HG03575 (cell line): ENCODE data around the gene KMT5B.

Experiments
- ATAC-seq: cut with Tn5 transposase; IDR thresholded peaks from one replicate; pipeline ENCODE4 v1.9.1; 2021; ENCODE audit not compliant: unreplicated experiment, insufficient number of reproducible peaks, low FRiP score; ENCODE audit errors: extremely low read depth

The KMT5B gene

DNA sequence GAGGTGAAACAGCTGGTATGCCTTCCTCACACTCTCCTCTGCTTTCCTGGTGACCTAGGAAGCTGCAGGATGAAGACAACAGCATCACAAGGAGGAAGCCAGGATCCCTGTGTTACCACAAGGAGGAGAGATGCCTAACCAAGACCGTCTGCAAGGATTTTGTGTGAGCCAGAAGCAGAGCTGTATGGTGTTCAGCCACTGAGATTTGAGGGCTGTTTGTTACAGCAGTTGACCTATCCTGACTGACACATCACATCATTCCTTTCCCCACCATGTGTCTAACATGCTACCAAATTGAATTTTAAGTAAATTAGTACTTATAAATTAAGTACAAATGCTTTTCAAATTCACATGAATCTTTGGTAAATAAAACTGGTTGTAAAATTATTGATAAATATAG, 83.0 kb downstream of the KMT5B start:
- ATAC-seq = no peak

DNA sequence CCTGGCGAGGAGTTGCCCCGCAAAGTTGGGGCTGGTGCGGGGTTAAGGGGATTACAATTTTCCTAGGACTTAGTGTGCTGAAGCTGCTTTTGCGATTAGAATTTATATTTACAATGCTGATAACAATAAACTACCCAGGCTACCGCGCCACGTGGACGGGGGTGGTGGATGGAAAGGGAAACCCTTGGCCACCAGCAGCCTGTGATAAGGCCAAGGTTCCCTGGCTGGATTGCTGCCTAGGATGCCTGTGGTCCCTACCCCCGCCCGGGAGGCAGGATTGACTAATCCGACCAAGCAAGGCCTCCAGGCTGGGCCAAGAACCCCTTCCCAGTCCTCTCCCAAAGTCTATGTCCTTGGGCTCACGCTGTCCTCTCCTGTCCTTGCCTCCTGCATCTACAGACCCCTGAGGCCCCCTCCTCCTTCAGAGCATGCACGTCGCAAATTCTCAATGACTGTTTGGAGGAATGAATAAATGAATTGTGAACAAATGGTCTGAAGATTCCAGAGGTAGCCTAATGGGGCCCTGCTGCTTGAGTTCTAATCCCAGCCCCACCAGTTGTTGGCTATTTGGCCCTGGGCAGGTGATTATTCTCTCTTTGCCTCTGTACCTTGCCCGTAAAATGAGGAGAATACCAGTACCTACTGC, 84.3 kb downstream of the KMT5B start:
- ATAC-seq = no peak

DNA sequence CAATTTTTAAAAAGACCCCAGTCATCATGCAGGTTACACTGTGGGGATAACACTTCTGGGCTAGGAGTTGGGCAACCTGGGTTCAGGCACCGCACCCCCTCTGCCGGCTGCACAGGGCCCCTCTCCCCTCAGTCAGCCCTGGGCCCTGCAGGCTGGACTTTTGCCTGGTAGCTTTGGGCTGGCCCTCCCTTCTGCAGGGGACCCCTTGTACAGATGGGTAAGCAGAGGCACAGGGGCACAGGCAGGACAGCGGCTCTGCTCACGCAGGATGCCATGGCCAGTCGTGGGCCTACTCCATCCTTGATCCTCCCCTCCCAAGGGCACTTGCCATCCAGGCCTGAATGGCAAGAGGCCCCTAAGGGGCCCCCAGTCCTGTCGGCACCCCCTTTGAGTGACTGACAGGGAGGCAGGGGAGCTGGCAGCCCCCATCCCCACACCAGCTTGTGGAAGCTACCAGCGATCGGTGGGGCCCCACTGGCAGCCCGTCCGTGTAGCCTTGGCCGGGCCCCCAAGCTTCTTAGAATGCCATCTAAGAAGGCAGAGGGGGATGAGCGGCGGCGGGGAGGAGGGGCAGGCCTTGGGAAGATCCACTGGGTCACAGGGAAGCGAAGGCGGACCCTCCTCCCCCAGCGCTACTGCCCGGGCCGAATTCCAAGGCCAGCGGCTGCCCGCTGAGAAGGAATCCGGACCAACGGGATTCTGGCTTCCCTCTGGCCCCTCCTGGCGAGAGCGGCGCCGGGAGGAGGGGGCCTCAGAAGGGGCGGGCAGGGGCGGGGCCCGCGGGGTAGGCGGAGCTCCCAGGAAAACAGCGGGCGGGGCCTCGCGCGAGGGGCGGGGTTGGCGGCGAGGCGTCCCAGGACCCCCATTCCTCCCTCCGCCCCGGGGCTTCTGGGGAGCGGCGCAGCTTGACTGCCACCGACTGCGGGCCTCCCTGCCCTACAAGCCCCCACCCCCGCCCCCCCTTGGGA, 85.1 kb downstream of the KMT5B start:
- no peak for ATAC-seq

DNA sequence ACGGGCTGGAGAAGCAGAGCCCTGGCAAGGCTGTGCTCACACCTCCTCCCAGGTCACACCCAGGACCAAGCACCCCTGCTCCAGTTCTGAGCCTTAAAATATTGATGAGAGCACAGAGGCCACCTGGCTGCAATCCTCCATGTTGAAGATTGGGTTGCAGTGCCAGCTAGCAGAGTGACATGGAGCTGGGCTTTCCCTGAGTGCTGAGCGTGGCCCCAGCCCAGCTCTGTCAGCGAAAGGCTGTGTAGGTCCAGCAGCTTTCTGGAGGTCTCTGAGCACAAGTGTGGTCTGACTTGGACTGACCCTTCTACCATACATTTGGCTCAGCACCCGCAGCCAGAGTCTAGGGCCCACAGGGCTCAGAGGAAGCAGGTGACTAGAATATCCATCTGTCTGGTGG, 87.9 kb downstream of the KMT5B start:
- no peak for ATAC-seq

DNA sequence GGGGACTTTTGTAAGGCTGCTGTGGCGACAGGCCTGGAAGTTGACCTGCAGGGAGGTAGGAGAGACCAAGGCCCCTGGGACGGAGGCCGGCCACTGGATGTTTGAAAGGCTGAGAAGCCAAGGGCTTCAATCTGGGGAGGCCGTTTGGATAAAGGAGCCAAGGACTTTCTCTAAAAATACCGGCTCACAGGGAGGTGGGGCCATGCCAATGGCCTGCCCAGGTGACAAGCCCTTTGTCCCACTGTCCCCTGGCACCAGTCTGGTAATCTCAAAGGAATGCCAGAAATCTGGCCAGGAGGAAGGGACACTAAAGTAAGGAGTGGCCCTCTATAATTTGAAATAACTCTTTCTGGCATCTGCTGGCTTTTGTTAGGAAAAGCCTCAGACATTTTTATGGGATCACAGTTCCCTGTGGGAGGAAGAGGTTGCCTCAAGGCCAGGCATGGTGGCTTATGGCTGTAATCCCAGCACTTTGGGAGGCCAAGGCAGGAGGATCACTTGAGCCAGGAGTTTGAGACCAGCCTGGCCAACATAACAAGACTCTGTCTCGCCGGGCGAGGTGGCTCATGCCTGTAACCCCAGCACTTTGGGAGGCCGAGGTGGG, 90.1 kb downstream of the KMT5B start:
- no peak for ATAC-seq

DNA sequence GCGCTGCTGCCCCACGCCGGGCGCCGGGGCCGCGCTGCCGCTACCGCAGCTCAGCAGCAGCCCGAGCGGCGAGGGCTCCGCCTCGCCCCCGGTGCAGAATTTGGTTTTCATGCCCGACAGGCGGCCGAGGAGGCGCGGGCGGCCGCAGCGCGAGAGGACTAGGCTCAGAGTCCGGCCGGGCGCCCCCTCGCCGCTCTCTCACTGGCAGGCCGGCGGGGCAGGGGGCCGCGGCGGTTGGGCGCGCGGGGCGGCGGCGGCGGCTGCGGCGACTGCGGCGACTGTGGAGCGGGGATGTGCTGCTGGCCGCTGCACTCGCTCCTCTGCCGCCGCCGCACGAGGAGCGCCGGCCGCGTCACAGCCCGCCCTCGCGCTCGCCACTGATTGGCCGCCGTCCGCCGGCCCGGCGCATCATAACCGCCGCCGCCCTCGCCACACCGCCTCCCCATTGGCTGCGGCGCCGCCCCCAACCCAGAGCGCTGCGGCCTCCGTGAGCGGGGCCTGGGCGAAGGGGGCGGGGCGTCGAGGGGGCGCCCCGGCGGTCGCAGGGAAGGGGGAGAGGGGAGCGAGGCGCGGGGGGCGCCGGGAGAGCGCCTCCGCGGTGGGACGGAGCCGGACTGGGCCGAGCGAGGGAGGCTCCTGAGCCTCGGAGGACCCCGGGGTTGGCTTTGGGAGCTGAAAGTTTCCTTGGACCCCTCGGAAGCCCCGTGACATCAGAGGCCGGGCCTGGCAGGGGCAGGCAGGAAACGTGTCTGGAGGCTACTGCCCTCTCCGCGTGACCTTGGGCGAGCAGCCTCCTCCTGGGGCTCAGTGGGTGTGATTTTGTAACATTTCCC, 91.8 kb downstream of the KMT5B start, which contains the start of gene CHKA:
Gene CHKA (minus strand): TSS at position 322 of the 833 bp plus-strand sequence. CDS start 211 bp downstream, at position 111.
- ATAC-seq = no peak

DNA sequence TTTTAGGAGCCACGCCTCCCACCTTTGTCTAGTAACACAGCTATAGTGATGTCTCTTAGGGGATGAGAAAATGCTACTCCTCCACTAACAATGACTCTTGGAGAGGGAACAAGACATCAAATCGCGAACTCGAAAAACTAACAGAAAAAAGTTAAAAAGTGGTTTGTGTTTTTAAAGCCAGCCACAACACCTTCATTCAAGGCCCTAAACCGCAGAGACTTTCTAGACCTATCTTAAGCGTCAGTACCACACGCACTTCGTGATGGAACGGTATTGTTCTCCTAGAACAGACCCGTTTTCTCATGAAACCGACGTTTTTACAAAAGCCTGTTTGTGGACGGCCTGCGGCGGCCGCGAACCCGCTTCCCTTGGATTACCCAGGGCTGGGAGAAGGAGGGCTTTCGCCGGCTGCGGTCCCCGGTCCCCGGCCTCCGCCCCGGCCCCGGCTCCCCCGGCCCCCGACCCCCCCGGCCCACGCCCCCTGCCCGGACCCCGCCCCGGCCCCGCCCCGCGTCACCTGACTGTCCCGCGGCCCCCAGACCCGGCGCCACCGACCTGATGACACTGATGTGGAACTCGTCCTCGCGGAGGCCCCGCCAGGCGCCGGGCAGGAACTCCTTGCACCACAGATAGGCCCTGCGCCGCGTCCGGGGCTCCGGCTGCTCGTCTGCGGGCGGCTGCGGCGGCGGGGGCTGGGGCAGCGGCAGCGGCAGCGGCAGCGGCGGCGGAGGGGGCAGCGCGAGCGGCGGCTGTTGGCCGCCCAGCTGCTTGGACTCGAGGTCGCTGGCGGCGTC, 92.6 kb downstream of the KMT5B start:
- no peak for ATAC-seq

DNA sequence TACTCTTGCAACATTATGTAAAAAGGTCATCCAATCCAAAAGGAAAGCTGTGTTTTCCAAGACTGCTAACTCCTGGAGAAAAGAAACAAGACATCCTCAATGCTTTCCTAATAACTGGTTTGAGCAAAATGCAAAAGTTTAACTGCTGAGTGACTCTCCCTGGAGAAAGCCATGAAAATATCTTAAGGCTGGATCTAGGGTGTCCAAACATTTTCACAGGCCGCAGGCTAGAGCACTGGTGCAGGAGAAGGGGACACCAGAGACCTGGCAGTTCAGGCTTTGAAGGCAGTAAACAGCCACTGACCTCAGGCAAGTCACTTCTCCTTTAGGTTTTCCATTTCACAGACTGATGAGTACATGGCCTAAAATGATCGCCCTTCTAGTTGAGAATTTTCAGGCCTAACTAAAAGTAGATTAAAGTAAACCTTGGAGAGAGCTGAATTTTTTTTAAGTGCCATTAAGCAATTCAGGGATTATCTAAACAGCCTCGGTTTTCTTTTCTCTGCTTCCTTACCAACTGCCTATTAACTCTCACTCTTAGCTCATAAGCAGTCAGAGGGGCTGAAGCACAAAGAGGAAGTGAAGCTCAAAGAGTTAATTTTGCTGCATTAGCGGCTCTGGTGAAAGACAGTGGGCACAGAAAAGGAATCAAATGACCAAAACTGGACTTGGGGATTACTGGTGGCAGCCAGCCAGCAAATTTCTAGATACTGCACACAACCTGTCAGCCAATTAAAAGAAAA, 94.2 kb downstream of the KMT5B start:
- ATAC-seq = no peak

DNA sequence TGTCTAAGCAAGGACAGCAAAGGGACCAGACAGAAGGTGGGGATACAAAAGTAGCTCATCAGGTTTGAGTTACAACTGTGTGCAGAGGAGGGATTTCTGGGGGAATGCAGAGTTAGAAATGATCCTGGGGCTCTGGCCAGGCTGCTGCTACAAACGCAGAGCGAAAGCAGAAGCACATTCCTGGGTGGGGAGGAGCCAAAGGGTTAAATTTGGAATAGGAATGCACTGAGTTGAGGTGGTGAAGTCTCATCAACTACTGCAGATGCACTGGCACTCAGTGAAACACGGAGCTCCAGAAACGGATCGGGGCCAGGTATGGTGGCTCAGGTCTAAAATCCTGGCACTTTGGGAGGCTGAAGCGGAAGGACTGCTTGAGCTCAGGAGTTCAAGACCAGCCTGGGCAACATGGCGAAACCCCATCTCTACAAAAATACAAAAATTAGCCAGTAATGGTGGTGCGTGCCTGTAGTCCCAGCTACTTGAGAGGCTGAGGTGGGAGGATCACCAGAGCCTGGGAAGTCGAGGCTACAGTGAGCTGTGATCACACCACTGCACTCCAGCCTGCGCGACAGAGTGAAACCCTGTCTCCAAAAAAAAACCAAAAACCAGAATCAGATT, 95.1 kb downstream of the KMT5B start:
- ATAC-seq = no peak

DNA sequence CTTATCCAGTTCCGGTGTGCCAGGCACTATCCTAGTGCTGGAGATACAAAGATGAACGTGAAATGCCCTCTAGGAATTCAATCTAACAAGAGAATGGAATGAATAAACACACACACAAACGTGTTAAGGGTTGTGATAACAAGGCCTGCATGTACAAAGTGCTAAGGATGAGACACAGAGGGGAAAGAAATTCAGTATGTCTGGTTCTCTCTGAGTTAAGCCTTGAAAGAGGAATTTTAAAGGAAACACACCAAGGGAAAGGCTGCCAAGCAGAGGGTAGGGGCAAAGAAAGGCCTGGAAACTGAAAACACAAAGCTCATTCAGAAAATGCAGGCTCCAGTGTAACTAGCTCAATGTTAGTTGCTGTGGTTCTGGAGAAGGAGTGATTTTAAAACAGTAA, 96.1 kb downstream of the KMT5B start:
- no peak for ATAC-seq

DNA sequence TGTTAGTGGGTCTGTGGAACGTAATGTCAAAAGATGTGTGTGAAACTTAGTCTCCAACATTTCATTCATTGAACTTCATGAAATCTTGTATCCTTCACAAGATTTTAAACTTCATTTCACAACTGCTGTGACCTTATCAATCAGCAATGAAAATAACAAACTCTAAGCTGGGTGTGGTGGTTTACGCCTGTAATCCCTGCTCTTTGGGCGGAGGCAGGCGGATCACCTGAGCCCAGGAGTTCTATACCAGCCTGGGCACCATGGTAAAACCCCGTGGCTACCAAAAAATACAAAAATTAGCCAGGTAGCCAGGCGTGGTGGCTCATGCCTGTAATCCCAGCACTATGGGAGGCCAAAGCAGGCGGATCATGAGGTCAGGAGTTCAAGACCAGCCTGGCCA, 97.0 kb downstream of the KMT5B start:
- ATAC-seq = no peak

DNA sequence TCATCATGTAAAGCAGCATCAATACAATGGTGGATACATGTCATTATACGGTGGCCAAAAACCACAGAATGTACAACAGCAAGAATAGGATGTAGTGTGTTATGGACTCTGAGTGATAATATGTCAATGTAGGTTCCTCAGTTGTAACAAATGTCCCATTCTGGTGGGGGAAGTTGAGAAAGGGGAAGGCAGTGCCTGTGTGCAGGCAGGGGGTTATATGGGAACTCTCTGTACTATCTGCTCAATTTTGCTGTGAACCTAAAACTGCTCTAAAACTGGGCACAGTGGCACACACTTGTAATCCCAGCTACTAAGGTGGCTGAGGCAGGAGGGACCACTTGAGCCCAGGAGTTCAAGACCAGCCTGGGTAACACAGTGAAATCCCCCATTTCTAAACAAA, 97.8 kb downstream of the KMT5B start:
- ATAC-seq = no peak

DNA sequence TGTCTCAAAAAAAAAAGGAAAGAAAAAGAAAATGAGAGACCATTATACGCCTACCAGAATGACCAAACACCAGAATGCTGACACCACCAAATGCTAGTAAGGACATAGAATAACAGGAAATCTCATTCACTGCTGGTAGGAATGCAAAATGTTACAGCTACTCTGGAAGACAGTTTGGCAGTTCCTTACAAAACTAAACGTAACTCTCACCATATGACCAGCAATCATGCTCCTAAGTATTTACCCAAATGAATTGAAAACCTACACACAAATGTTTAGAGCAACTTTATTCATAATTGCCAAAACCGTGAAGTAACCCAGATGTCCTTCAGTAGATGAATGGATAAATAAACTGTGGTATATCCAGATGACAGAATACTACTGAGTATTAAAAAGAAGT, 99.1 kb downstream of the KMT5B start:
- ATAC-seq = no peak

DNA sequence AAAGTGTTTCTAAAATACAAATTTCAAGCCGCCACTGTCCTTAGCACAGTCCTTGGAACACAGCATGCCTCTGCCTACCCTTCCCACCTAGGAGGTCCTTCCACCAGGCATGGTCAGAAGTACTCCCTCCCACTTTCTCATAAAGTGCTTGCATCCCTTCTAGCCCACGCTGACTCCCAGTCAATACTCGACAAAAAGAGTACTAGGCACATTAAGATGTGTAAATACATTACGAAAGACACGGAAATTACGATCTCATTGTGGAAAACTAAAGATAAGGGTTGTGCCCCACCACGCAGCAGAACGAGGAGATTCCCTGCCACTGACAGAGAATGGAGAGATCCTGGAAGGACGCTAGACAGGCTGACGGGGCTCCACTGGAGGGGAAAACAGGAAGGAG, 105.4 kb downstream of the KMT5B start:
- no peak for ATAC-seq

DNA sequence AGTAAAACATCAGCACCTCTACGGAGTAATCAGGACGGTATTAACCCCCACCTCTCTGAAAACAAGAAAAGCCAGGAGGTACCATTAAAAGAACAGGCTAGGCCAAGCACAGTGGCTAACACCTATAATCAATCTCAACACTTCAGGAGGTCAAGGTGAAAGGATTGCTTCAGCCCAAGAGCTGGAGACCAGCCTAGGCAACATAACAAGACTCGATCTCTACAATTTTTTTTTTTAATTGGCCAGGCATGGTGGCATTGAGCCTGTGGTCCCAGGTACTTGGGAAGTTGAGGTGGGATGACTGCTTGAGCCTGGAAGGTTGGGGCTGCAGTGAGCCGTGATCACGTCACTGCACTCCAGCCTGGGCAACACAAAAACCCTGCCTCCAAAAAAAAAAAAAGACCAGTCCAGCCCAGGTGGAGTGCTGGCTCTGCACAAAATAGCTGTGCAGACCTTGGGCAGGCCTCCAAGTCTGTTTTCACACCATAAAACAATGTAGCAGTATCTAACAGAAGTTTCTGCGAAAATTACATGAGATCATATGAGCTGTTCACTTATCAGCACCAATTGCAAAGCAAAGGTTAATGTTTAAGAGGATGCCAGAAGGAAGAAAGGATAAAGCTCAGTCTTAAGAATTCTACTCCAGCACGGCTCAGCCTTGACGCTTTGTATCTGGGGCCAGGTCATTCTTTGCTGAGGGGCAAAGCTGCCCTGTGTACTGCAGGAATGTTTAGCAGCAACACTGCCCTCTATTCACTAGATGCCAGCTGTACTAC, 106.7 kb downstream of the KMT5B start:
- ATAC-seq = no peak
